ENCODE results near the gene S100A8.
"Not testable (repeated sequence)": the region's sequence is repeated elsewhere in the genome, so short reads cannot be mapped to it uniquely, and the experiment has no call there.

The S100A8 gene

GRCh38 chr1:153347856-153348255, 43.0 kb downstream of the S100A8 start:
- DNase-seq: no peak

DNA sequence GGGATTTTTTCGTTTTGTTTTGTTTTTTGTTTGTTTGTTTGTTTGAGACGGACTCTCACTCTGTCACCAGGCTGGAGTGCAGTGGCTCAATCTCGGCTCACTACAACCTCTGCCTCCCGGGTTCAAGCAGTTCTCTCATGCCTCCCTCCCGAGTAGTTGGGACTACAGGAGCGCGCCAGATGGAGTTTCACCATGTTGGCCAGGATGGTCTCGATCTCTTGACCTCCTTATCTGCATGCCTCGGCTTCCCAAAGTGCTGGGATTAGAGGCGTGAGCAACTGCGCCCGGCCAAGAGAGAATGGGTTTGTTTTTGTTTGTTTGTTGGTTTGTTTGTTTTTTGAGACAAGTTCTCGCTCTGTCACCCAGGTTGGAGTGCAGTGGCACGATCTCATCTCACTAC, 43.8 kb downstream of the S100A8 start:
- not testable (repeated sequence) for DNase-seq

DNA sequence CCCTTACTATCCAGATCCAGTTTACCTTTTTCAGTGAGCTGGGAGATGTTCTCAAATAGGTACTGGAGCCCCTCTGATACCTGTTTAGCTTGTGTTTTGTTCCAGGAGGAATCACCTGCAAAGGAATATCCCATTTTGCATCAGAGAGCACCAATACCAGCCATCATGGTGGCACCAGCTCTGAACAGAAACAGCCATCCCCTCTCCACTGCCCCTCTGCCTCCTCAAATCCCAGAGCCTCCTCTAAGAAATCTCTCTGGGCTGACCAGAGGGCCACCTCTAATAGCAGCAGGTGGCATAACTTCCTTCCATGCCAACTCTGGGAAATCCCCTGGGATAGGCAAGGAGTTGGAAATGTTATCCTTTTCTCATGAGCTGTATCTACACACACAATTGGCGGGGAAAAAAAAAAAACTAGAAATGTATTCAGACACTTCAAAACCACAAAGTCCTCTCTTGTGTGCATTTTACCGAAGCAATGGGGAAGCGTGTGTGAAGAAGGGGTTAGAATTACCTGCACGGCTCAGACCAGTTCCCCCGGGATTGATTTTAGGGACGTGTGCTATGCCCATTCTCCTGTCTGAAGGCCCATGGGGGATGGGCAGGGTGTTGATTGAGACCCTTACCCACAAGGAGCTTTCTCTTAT, 44.7 kb downstream of the S100A8 start:
- DNase-seq: no peak

DNA sequence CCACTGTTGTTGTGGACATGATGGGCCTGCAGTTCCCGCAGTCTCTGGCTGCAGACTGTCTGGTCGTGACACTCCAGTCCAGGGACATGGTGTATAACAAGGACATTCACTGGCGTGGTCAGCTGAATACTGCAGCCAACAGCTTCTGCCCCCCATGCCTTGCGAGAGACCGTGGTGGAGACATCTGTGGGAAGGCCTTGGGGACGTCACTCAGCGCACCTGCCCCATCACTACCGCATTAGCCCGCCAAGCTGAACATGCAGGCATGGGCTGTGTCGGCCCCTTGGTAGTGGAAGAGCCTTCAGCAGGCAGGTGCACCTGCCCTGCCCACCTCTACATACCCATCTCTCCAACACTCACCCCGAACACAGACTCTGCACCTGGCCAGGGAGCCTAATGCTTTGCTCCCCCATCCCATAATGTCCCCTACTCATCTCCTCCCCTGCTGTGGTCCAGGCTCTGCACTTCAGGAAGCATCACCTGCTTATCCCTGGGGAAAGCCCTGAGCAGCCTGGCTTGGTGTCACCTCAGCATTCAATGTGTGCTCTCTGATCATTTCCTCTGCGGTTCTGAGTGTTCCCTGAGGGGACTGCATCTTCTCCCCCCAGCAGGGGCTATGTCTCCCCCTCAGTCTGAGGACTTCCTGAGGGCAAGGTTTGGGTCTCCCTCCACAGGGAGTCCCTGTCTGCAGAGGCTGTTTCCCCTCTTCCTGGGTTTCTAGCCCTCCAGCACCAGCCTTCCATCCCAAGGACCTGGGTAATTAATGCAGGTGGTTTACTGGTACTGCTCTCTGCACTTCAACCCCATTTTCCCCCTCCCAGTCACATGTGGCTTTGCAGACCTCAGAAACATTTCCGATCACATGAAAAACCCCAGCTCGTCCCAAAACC, 45.4 kb downstream of the S100A8 start:
- DNase-seq: no peak

- no peak for DNase-seq
Measured at GRCh38 chr1:153344718-153345025, 46.2 kb downstream of the S100A8 start.

GRCh38 chr1:153343811-153344717, 46.8 kb downstream of the S100A8 start:
- no peak for DNase-seq

DNA sequence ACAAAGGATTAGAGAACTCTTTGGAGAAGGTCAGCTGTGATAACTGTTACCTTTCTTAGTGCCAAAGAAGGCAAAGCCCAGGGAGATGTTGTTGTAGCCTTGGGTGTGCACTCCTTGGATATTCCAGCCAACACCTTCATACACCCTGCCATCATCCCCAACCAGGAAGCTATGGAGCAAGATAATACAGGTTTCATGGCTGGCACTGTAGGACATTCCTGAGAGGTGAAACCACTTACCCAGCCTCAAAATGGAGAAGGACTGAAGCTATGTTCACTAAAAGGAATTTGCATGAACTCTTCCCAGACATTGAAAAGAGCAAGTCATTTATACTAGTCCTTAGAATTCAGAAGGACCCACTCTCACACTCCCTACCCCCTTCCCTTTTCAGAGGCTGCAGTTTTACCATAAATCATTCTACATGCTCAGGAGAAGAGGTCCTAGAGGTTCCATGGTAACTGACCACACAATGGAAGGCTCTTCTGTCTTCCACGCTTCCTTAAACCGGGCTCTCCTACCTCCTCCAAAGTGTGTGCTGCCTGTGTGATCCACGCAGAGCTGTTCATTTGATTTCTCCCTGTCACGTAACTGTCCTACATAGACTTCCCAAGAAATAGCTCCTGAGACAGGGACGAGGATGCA, 47.7 kb downstream of the S100A8 start:
- DNase-seq: no peak

DNA sequence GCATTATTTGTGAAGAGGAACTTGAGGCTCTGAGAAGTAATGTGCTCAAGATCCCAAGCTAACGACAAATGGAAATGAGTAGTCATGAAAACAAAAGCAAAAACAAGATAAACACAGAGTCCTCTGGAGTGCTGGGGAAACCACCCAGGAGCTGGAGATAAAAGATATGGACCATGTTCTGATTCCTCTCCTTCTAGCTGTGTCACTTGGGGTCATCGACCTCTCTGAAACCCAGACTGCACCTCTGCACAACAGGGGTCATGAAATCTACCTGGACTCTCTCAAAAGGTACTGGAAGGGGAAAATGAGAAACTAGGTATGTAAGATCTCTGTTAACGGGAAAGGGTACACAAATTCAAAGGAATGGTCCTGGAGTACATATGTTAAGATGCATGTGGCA, 48.7 kb downstream of the S100A8 start:
- DNase-seq: no peak

DNA sequence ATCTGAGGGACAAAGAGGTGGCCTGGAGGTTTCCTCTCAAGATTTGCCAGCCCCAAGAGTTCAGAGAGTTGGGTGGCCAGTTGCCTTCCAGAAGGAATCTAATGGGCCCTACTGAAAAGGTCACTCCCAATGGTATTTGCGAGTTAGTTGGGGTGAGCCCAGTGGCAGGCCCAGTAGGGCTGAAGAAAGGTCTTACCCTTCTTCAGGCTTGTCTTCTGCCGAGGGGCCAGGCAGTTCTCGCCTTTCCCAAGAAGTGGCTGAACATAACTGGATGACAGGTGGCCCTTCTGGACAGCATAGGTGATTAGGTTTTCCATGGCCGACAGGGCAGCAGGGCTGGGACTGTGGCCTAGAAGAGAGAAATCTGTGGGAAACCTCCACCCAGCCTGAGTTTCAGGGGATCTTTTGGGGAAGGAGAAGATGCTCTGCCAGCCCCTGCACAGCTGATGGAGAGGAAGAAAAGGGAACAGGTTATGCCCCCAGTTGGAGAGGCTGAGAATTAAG, 49.4 kb downstream of the S100A8 start:
- DNase-seq: no peak

GRCh38 chr1:153340356-153340755, 50.5 kb downstream of the S100A8 start:
- DNase-seq: no peak
